GM21381 (cell line): ENCODE measurements around the gene RAB11FIP5.
"Not testable (repeated sequence)": the region's sequence is repeated elsewhere in the genome, so short reads cannot be mapped to it uniquely, and the experiment has no call there.

ENCODE experiments used
- ATAC-seq: cut with Tn5 transposase; IDR thresholded peaks from one replicate; pipeline ENCODE4 v1.9.1; 2021; ENCODE audit warnings: mild to moderate bottlenecking, moderate library complexity; ENCODE audit not compliant: unreplicated experiment

RAB11FIP5 gene

DNA sequence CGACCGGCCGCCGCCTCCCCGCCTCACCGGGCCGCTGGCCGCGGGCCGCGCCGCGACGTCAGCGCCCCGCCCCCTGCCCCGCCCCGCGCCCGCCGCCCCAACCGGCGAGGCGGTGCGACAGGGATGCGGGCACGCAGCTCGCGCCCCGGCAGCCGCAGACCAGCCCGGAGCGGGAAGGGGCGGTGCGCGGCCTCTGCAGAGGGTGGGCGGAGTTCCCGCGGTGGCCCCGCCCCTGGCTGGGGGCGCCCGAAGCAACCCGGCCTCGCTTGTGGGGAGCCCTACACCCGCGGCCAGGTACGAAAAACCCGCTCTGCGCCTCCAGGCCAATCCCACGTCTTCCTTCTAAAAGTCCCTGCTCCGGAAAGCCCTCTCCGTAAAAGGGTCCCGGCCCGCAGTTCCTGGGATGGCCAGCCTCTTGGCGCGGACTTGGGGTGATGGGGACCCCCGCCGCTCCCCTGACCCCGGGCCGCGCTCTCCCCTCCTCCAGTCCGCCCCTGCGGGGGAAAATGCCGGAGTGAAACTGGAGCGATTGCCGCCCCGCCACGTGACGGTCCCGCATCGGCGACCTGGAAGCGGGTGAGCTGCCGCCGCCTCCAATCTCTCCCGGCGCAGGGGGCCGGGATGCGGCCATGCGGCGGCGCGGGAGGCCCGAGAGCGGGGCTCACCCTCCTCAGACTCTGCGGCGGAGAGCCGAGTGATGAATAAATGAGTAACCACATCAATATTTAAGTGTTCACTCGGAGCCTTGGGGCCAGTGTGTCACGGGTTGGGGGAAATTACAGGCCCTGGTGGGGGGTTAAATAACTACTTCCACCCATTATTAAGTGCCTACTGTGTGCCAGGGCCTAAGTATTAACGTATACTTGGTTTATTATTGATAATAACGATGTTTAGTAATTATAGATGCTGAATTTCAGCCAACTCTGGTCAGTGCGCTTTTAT lies at the start of gene RAB11FIP5:
TSS of gene RAB11FIP5 (minus strand) at position 36 of the 942 bp plus-strand sequence. CDS start 171 bp downstream, outside the sequence.
- peak; percentile 72 for ATAC-seq

GRCh38 chr2:73156539-73157124 lies 43.9 kb upstream of the RAB11FIP5 start:
- ATAC-seq: no peak

DNA sequence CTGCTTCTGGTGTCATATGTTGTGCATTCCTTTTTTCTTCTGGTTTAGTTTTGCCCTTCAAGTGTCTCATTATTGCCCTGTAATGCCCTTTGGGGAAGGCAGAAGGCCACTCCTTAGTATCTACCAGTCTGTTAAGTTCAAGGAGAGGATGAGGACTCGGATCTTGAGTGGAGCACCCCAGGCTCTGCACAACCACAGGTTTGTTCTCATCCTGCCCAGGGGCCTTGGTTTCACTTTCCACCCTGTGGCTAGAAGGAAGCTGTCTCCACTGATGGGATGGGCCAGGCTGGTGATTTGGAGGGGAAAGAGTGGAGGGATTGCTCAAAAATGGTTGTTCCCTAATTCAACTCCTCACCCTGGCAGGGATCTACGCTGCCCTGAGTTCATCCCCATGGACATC lies 30.2 kb upstream of the RAB11FIP5 start:
- no peak for ATAC-seq

DNA sequence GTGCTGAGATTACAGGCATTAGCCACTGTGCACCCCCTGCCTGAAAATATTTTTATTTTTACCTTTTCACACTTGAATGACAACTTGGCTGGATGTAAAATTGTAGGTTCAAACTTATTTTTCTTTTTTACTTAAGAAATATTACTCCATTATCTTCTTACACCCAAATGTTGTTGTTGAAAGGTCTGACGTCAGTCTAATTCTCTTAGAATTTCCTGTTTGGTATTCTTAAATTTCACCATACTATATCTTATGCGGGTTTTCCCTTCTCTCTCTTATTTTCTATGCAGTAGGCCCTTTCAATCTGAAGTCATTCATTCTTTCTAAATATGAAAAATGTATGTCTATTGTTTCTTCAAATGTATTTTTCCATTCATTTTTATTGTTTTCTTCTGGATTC lies 29.1 kb upstream of the RAB11FIP5 start:
- no peak for ATAC-seq

- ATAC-seq: no peak
Measured at GRCh38 chr2:73135236-73135635, 22.5 kb upstream of the RAB11FIP5 start.

GRCh38 chr2:73134471-73134870 lies 21.7 kb upstream of the RAB11FIP5 start:
- ATAC-seq: no peak

- no peak for ATAC-seq
Measured at GRCh38 chr2:73133566-73134197, 20.9 kb upstream of the RAB11FIP5 start.

GRCh38 chr2:73131807-73132206 lies 19.1 kb upstream of the RAB11FIP5 start:
- no peak for ATAC-seq

- ATAC-seq: no peak
Measured at GRCh38 chr2:73130790-73131189, 18.0 kb upstream of the RAB11FIP5 start.

- ATAC-seq: no peak
Measured at GRCh38 chr2:73128841-73129535, 16.2 kb upstream of the RAB11FIP5 start.

GRCh38 chr2:73122536-73122935 lies 9.8 kb upstream of the RAB11FIP5 start:
- ATAC-seq: no peak

DNA sequence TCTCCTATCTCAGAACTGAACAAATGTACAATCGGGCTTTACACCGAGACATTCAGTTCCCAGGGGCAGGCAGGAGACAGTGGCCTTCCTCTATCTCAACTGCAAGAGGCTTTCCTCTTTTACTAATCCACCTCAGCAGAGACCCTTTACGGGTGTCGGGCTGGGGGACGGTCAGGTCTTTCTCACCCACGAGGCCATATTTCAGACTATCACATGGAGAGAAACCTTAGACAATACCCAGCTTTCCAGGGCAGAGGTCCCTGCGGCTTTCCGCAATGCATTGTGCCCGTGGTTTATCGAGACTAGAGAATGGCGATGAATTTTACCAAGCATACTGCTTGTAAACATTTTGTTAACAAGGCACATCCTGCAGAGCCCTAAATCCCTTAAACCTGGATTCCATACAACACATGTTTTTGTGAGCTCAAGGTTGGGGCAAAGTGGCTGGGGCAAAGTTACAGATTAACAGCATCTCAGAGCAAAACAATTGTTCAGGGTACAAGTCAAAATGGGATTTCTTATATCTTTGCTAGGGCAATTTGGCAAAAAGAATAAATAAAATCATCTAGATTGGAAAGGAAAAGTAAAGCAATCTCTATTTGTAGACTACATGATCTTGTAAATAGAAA lies 7.0 kb upstream of the RAB11FIP5 start:
- not testable (repeated sequence) for ATAC-seq

DNA sequence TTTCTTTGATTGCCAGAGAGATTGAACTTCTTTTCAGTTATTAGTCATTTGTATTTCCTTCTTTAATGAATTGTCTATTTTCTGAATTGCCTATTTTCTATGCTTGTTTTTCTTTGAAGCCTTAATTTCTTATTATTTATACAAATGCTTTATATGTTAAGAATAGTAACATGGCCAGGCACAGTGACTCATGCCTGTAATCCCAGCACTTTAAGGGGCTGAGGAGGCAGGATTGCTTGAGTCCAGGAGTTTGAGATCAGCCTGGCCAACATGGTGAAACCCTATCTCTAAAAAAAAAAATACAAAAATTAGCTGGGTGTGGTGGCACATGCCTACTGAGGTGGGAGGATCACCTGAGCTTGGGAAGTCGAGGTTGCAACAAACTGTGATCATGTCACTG lies 4.7 kb upstream of the RAB11FIP5 start:
- ATAC-seq: no peak

DNA sequence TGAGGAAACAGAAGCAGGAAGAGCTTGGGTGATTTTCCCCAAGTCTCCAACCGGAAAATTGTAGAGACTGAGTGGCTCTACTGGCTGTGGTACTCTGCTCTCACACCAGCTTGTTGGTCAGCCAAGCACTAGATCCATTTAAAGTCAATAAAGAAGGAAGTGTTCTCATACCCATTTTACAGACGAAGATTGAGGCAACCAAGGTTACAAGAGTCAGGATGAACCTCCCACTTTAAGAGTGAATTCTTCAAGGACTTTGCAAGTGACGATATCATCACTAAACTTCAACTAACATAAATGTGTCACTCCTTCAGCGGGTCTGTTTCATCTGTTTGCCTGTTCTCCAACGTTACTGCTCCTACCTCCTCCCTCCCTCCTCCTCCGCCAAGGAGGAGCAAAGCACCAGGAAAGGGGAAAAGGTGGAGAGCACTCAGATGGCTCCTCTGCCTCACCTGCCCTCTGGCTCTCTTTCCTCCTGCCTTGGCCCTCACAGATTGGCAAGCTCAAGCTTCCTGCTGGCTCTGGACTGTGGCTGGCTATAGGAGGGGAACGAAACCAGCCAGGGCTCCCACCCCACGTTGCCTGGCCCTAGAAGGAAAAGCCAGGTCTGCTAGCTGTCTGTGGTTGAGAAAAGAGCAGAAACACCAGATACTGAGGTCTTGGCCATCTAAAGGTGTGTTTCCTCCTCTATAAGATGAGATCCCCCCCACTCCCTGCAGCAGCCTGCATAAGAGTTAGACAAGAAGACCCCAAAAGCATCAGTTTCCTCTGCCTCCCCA lies 3.6 kb upstream of the RAB11FIP5 start:
- no peak for ATAC-seq

- ATAC-seq: no peak
Measured at GRCh38 chr2:73114273-73114867, 1.6 kb upstream of the RAB11FIP5 start.

DNA sequence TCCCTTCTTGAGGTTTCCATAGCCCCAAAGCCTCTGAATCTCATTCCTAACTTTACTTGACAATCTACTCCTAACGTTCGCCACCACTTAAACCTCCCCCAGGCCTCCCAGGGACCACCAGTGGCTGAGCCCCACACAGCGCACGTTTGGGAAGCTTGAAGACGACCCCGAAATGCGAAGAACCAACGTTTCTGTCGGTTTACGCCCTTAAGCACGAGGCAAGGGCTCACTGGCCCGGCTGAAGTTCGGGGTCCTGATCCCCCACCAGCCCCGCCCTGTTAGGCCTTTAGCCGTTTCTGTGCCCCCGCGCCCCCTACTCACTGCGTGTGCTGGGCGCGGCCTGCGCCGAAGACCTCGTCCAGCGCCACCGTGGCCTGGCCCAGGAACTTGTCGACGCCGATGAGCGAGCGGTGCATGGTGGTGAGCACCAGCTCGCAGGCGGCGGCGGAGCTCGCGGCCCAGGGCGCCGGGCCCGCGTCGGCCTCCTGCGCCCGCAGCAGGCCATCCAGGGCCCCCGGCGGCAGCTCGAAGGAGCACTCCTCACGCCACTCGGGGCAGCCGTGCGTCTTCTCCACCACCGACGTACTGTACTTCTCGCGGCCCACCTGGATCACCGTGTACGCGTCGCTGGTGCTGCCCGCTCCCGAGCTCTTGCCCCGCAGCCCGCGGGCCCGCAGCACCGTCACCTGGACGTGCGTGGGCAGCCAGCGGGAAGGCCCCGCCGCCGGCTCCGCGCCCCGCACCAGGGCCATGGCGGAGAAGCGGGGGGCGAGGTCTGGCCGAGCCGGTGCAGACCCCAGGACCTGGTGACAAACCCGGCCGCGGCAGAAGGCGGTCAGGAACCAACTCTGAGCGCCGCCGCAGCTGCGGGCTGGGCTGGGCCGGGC lies 479 bp downstream of the RAB11FIP5 start:
- peak; percentile 15 for ATAC-seq

DNA sequence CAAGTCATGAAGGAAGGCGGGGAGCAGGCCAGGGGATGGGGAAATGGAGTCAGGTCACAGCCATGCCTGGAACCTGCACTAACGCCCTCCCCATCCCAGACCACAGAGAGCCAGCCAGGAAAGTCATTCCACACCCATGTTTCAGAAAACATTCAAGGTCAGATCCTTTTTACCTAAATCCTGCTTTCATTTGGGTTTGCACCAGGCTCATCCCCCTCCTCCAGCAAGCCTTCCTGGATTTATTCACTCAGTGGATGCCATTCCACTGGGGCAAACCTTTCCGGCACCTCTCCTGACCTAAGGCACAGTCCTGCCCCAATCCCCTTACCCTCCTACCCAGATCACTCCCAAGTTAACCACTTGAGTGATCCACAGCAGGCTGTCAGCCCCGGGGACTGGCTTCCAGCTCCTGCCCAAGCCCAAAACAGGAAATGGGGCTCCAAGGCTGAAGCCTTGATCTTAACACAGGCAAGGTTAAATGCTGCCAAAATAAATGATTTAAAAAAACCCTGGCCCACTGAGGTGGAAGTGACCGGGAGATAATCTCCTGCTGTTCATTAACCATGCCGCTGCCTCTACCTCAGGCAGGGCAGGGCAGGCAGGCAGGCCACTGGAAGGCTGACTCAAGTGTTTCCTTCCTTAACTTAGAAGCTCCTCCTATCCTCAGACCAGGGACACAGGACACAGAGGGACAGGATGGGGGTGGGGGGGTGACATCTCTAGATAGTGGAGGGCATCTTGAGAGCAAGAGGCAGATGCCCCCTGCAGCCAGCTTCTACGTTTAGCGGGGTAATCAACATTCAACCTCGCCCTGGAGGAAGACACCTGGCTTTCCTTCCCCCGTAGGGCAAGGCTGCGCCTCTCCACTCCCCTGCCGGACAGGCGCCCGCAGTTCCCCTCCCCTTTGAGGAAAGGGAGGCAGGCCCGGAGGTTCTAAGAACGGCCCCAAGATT lies 1.4 kb downstream of the RAB11FIP5 start:
- no peak for ATAC-seq
